Ascending aorta (tissue), 2 donors: ENCODE results near the gene PTF1A. TPM values are rescaled to one million over a fixed set of nuclear protein-coding genes. Genes with fewer than 3 reads are reported as not detected.

Experiments used
- DNase-seq, 2 donors: peaks; one replicate each; pipeline ENCODE4 v3.0.0-alpha.2; 2019; ENCODE audit warnings: low spot score in 2 of 2
- H3K27ac ChIP-seq, 2 donors: fragments of 200-600 bp; sonication (generic); one replicate each; pipeline ENCODE4 v1.5.1; 2016 to 2017; ENCODE audit warnings: mild to moderate bottlenecking in 1 of 2
- H3K27me3 ChIP-seq: fragments of 200-600 bp; sonication (generic); one replicate; pipeline ENCODE4 v1.5.1; 2017
- H3K36me3 ChIP-seq, 2 donors: fragments of 200-600 bp; sonication (generic); one replicate each; pipeline ENCODE4 v1.5.1; 2016
- H3K4me1 ChIP-seq, 2 donors: fragments of 200-600 bp; sonication (generic); one replicate each; pipeline ENCODE4 v1.5.1; 2016 to 2017; ENCODE audit warnings: mild to moderate bottlenecking in 1 of 2
- H3K4me3 ChIP-seq, 2 donors: fragments of 200-600 bp; sonication (generic); one replicate each; pipeline ENCODE4 v1.5.1; 2016 to 2017; ENCODE audit warnings: mild to moderate bottlenecking in 1 of 2
- H3K9me3 ChIP-seq, 2 donors: fragments of 200-600 bp; sonication (generic); one replicate each; pipeline ENCODE4 v1.5.1; 2016
- intact Hi-C: fragments of 100-400 bp; cut with DNase I; formaldehyde crosslinking; loops from one replicate; pipeline ENCODE4 v1.15.1; 2023
- total RNA-seq: library from RNA; depleted of rRNA; stranded (reverse); fragments of >200 nt; gene quantifications from one replicate; pipeline ENCODE4 v1.1.0, GENCODE V29; 2016
- TF ChIP-seq, protein P1 (sequence below), 3 experiments: fragments of 200-600 bp in 2 of 3; fragments of 450-650 bp in 1 of 3; sonication (generic) in 2 of 3; IDR thresholded peaks; one replicate each; pipeline ENCODE4 v1.5.1; 2016 to 2019; ENCODE audit warnings: antibody characterized with exemption in 3 of 3, mild to moderate bottlenecking in 1 of 3, moderate library complexity in 1 of 3

Gene PTF1A
- total RNA-seq, 1 donor from 2014 or later: not detected

DNA sequence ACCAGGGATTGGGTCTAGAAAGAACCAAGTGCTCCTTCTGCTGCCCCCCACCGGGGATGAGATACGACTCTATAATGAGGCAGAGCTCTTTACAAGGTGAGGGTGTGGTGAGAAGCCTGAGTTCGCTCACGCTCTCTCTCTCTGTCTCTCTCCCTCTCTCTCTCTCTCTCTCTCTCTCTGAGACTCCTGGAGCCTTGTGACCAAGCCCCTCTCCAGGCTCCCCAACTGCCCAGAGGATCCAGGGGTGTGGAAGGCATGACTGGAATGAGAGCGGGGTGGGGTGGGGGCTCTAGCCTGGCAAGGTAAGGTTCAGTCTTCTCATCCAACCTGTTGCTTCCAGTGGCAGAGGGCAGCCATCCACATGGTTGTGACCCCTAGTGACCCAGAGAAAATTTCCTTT, 3.1 kb upstream of the PTF1A start:
- Histone ChIP-seq H3K4me3 (no peak overlapping the region), H3K27me3 (no peaks in the 10 kb centered on the region), H3K36me3 (no peaks in the 10 kb centered on the region), H3K27ac (no peak overlapping the region), H3K9me3 (no peaks in the 10 kb centered on the region), H3K4me1 (no peaks in the 10 kb centered on the region)
- TF ChIP-seq, protein P1, sequence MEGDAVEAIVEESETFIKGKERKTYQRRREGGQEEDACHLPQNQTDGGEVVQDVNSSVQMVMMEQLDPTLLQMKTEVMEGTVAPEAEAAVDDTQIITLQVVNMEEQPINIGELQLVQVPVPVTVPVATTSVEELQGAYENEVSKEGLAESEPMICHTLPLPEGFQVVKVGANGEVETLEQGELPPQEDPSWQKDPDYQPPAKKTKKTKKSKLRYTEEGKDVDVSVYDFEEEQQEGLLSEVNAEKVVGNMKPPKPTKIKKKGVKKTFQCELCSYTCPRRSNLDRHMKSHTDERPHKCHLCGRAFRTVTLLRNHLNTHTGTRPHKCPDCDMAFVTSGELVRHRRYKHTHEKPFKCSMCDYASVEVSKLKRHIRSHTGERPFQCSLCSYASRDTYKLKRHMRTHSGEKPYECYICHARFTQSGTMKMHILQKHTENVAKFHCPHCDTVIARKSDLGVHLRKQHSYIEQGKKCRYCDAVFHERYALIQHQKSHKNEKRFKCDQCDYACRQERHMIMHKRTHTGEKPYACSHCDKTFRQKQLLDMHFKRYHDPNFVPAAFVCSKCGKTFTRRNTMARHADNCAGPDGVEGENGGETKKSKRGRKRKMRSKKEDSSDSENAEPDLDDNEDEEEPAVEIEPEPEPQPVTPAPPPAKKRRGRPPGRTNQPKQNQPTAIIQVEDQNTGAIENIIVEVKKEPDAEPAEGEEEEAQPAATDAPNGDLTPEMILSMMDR (IDR thresholded peaks at IDR 0.05): no peak
- DNase-seq: no peak
- intact Hi-C loops: no loop called here

DNA sequence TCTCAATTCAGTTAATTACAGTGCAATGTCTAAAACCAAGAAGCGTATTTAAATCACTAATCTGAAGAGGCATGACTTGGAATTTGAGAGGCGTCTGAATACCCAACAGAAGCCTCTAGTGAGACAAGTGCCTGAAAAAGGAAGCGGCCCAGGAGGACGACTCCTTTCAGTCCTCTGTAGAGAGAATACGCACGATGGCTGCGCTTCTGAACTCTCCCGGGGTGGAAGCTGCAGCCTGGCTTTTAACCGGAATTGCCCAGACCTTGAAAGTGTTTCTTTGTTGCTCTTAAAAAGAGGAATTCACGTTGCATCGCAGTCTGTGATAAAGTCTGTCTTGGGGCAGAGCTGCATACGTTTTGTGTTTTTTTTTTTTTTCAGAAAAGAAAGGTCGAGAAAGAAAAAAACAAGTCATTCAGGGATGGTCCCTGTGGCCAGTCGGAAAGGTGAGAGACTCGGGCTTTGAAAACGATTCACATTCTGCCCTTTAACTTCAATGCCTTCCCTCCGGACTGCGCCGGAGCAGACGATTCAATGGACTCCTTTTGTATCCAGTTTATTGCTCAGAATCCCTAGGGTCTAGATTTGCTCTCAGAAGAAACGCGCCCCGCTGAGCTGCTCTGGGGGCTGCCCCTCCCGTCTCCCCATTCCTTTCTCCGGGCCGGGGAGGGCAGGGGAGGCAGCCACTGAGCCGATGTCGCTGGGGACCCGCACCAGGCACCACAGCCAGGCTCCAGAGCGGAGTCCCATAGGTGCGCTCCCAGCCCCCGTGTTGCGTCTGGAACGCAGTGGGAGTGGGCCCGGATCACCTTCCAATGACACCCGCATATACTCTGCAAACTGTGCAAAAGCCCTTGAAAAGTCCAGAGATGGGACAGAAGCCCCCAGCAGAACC, 994 bp upstream of the PTF1A start:
- TF ChIP-seq, protein P1 (IDR thresholded peaks at IDR 0.05): no peak
- peaks cover 3% of the 10 kb centered on the region for H3K27me3 ChIP-seq
- H3K9me3 ChIP-seq: no peaks in the 10 kb centered on the region

DNA sequence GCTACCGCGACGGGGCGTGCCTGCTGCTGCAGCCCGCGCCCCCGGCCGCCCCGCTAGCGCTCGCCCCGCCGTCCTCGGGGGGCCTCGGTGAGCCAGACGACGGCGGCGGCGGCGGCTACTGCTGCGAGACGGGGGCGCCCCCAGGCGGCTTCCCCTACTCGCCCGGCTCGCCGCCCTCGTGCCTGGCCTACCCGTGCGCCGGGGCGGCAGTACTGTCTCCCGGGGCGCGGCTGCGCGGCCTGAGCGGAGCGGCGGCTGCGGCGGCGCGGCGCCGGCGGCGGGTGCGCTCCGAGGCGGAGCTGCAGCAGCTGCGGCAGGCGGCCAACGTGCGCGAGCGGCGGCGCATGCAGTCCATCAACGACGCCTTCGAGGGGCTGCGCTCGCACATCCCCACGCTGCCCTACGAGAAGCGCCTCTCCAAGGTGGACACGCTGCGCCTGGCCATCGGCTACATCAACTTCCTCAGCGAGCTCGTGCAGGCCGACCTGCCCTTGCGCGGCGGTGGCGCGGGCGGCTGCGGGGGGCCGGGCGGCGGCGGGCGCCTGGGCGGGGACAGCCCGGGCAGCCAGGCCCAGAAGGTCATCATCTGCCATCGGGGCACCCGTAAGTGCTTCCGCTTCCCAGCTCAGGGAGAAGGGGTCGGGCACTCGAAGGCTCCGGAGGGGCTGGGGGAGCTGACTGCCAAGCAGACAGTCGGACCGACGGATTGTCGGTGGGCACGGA, 761 bp downstream of the PTF1A start:
- intact Hi-C loops: no loop called here

More for the DNA sequence above, 994 bp upstream of the PTF1A start:
- H3K4me3 ChIP-seq: no peak overlapping the region
- no peak for DNase-seq
- no peaks in the 10 kb centered on the region for H3K4me1 ChIP-seq
- intact Hi-C loops: no loop called here
- H3K27ac ChIP-seq: no peak overlapping the region
- no peaks in the 10 kb centered on the region for H3K36me3 ChIP-seq

DNA sequence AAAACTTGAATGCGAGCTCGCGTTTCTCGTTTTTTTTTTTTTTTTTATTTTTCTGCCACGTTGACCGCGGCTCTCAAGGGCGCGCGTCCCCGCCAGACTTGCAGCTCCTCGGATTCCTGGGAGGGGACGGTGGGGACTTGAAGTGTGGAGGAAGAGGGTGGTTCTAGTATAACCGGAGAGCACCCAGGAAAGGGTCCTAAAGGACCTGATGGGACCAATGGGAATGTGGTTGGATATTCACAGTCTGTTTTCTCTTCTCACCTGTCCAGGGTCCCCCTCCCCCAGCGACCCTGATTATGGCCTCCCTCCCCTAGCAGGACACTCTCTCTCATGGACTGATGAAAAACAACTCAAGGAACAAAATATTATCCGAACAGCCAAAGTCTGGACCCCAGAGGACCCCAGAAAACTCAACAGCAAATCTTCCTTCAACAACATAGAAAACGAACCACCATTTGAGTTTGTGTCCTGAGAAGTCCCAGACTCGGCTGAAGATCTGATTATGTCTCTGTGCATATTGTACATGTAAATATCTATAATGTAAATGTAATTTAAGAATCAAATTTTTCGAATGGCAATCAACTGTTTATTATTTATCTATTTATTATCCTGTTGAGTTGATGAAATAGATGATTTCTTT, 1.4 kb downstream of the PTF1A start:
- H3K9me3 ChIP-seq: no peaks in the 10 kb centered on the region
- TF ChIP-seq, protein P1 (IDR thresholded peaks at IDR 0.05): no peak
- intact Hi-C loops: no loop called here
- no peaks in the 10 kb centered on the region for H3K36me3 ChIP-seq
- H3K27me3 ChIP-seq: peaks cover 3% of the 10 kb centered on the region
- no peak overlapping the region for H3K27ac ChIP-seq
- DNase-seq: no peak
- no peaks in the 10 kb centered on the region for H3K4me1 ChIP-seq
- H3K4me3 ChIP-seq: no peak overlapping the region

More for the DNA sequence above, 761 bp downstream of the PTF1A start:
- no peaks in the 10 kb centered on the region for H3K36me3 ChIP-seq
- H3K9me3 ChIP-seq: no peaks in the 10 kb centered on the region
- no peaks in the 10 kb centered on the region for H3K4me1 ChIP-seq
- H3K27ac ChIP-seq: no peak overlapping the region
- TF ChIP-seq, protein P1 (IDR thresholded peaks at IDR 0.05): no peak
- H3K27me3 ChIP-seq: peaks cover 3% of the 10 kb centered on the region
- no peak overlapping the region for H3K4me3 ChIP-seq
- DNase-seq: no peak

DNA sequence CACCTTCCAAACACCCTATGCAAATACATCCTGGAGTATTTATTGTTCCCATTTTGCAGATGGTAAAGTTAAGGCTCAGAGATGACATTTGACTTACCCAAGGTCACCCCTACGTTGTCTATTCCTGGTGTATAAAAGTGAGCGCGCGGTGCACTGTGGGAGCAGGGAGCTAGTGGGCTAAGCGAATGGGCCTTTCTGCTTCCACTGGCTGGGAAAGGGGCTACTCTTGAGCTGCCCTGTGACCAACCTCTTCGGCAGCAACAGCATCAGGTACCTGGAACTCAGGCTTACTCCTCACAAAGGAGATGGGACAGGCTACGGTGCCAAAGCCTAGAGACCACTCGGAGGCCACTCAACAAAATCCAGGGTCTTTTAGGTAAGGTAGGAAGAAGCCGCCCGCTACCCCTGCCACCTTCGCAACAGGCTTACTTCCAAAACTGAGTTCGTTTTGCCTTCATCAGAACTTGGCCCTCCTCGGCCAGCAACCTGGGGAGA, 2.4 kb downstream of the PTF1A start:
- no peak overlapping the region for H3K27ac ChIP-seq
- no peak overlapping the region for H3K4me3 ChIP-seq
- TF ChIP-seq, protein P1 (IDR thresholded peaks at IDR 0.05): no peak
- peaks cover 3% of the 10 kb centered on the region for H3K27me3 ChIP-seq
- intact Hi-C loops: no loop called here
- no peak for DNase-seq
- no peaks in the 10 kb centered on the region for H3K4me1 ChIP-seq
- no peaks in the 10 kb centered on the region for H3K36me3 ChIP-seq
- no peaks in the 10 kb centered on the region for H3K9me3 ChIP-seq
